GM19238 (cell line): ENCODE results near the gene VIM.

Experiments used
- DNase-seq: peaks from one replicate; pipeline ENCODE4 v3.0.0; 2011; ENCODE audit warnings: low spot score; ENCODE audit not compliant: insufficient read length

The VIM gene

DNA sequence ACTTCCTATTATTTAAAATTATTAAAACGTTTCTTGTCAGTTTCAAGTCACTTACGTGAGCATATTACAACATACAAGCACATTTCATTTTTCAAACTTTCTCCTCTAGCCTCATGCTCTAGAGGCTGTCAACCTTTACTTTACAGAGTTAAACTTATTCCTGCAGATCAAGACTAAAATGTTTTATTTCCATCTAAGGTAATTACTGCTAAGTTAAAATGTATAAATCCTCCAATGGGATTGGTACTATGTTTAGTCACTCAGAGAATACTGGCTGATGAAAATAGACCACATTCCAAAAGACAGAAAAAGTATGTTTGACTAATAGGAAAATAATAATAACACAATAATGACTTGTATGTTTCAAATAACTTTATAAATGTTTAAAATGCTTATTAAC, 18.2 kb upstream of the VIM start:
- DNase-seq: no peak

DNA sequence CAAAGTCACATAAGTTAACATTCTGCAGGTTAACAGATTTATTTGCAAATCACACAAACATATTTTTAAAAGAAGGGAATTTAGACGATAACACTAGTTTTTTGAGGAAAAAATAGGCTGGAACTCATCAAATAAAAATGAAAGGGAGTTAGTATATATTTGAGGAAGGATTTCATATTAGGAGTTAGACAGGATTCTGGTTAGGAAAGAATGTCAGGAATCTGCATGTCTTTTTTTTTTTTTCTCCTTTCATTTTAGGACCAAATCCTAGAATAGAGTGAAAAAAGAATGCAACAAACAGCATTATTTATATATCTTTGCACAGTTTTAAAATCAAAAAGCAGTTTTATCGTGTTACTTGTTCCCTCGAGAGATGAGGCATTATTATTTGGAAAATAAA, 17.7 kb upstream of the VIM start:
- no peak for DNase-seq

DNA sequence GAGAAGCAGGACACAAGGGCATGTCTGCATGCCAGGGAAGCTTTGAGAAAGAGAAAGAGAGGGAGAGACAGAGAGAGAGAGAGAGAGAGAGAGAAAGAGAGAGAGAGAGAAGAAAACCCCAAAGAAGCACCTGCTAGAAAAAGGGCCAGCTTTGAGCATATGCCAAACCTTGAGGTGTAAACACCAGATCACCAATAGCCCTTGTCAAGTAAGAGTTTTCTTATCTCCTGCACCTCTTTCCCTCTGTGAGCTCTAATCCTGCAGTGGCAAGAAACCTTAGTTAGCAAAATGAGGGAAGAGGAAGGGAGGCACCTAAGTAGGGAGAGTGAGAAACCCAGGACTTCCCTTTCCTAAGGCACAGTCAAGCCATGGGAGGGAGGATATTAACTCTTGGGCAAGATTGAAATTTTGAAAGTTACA, 15.2 kb upstream of the VIM start:
- no peak for DNase-seq

DNA sequence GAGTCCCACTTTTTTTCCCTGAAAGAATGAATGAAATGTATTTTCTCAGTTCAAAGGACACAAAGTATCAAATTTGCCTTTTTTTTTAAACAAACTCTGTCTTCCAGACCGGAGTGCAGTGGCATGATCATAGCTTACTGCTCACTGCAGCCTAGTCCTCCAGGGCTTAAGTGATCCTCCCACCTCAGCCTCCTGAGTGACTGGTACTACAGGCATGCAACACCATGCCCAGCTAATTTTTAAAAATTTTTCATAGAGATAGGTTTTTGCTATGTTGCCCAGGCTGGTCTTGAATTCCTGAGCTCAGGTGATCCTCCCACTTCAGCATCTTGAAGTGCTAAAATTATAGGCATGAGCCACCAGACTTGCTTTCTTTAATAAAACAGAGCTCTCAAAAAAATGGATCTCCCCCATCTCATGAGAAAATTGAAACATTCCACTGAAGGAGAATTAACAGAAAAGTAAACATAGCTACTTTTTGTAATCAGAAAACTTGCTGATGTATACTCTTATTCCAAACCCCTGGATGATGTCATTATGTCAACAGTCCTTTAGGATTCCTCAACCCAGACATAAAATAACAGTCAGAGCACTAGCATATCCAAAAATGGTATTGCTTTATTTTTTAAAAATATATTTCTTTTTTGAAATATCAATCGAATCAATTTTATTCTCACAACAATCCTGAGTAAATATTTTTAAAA, 14.2 kb upstream of the VIM start:
- no peak for DNase-seq

DNA sequence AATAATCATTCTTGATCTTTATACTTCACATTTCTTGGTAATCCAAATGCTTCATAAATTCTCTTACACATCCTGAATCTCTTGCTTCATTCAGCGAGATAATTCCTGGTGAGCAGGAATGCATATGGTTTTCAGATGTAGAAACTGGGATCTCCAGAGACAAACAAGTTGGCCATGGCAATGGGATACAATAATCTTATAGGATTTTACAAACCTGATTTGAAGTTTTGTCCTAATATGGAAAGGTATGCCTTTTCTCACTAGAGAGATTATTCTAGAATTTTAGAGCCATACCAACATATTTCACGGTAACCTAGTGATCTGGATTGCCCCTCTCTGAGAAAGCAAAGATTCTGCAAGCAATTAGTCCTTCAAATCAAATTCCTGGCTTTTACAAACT, 13.5 kb upstream of the VIM start:
- no peak for DNase-seq

DNA sequence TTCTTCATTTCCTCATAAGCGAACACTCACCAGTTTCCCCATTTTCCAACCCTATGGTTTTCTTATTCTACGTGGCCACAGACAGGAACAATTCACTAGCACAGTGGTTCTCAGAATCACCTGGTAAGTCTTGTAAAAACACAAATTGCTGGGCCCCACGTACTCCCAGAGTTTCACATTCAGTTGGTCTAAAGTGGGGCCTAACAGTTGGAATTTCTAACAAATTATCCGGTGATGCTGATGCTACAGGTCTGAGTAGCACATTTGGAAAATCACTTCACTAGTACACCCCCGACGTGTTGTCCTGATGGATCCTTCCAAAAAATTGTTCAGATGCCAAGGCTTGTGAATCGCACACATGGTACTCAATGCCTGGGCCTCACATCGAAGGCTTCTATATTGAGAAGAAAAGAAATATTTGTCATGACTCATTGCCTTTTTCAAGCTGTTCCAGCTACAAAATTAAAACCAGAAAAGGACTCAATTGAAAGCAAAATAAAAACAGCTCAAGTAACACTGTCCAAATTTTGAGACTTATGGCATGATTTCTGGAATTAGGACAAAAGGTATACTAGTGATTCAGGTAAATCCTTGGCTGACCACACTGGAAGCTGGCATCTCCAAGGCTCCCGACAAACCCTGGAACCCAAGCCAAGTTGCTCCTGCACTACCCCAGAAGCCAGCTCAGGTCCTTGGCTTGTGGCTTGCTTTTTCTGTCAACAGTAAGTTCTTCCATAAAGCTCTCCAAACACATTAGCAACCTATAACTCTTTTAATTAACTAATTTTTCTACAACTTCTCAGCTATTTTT, 12.9 kb upstream of the VIM start:
- DNase-seq: no peak

DNA sequence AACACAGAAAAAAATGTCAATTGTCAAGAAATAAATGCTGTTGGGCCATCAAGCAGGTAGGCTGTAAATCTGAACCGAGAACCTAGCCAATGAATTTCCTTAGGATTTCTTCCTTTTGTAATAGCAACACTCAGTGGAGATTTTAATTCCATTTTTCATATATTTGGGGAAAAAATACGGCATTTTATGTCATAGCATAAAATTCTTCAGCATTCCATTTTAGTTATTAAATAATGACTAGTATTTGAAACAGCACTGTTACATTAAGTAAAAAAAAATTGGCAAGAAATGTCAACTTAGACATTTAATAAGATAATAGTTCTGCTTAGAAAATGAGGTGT, 12.3 kb upstream of the VIM start:
- DNase-seq: no peak

DNA sequence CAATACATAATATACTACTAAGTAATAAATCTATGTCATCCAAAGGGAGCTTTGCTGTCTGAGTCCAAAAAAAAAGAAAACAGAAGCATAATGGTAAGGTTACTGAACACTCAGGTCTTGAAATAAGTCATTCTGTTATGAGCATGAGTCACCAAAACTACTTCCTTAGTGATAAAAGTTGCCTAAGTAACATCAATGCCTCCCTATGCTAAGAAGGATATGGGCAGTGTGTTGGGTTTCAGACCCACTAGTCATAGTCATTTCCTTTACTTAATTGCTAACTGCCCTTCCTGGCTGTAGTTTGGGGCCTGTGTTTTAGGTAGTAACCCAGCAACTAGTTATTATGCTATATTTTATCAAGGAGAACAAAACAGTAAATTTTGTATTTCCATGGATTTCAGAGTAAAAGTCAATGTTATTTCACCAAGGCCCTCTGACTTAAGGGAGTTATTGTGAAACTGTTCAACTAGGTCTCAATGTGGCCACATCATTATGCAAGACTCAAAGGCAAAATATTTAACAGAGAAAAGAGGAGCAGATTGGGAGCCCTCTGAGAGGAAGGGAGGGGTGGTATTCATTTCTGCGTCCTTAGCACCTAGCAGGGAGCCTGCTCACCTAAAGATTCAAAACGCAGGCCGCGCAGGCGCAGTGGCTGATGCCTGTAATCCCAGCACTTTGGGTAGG, 11.7 kb upstream of the VIM start:
- peak; percentile 21 for DNase-seq

DNA sequence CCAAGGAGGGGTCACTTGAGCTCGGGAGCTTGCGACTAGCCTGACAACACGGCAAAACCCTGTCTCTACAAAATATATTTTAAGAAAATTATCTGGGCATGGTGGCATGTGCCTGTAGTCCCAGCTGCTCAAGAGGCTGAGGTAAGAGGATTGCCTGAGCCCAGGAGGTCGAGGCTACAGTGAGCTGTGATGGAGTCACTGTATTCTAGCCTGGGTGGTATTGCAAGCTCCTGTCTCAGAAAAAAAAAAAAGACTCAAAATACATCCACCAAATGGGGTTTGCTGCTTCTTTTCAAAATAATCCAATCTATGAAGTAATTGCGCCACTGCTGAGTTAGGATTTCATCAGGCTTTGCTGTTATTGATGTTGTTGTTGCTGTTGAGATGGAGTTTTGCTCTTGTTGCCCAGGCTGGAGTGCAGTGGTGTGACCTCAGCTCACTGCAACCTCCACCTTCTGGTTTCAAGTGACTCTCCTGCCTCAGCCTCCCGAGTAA, 11.1 kb upstream of the VIM start:
- no peak for DNase-seq

DNA sequence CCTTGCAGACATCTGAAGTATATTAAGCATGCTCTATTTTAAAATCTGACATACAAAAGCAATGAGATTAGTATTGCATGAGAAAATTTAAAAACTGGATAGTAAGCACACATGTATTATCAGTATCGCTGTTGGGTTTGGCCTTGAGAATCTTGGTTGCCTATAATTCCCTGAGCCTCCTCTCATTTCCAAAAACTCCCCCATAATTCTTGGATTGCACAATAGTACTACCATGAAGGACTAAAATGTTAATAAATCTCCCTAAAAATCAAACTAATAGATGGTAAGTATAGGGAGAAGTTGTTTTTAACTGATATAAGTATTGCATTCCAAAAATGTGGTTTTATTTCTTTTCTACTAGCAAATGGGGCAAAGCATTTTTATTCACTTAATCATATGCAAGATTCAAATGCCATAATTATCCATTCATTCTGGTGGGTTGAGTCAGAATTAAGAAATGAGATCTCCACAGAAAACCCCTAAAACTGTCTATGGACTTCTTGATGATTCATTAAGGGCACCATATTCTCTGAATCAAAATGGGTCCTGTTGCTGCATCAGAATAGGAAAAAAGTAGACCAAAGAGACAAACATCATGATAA, 10.3 kb upstream of the VIM start:
- no peak for DNase-seq

DNA sequence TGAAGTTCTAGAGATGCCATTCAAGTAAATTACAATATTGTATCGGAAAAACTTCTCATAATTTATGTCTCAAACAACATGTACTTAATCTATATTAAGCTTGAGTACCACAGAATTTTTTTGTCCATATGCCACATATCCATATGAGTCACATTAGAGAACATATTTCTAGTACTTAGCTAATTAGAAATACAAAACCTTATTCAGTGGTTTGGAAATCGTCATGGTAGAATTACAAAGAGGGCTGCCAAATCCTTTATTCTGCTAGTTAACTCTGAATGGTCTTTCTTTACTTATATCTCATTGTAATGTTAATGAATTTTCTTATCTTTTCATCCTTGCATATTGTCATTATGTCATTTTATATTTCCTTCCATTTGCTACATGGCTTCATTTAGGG, 9.0 kb upstream of the VIM start:
- DNase-seq: no peak

DNA sequence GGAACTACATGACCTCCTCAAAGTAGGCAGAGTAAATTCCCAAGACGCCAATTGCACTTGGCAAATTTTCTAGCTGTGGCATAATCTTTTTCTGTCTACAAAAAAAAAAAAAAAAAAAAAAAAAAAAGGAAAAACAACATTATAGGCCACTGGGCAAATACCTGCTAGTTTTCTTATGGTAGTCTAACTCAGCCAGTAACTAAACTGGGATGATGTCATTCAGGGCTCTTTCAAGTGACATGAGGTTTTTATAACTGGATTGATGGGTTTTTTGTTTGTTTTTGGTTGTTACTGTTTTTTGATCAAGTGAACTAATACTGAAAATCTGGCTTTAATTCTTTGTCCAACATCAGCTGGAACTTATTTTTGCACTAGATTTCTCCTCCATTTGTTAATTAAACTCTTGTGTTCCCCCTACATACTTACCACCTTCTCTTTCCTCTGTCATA, 7.4 kb upstream of the VIM start:
- no peak for DNase-seq

DNA sequence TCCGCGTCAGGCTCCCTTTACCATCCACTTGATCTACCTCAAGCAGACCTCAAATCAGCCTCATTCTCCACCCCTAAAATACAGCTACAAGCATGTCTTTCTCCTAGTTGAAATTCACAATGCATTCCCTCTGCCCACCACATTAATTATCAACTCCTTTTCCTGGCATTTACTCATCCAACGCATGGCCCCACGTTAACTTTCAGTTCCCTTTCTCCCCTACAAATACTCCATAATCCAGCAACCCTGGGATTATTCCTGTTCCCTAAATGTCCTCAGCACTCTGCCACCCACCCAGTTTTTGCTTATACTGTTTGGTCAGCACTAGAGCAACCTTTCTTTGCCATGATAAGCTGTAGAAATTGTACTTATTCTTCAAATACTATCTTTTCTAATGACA, 5.7 kb upstream of the VIM start:
- DNase-seq: no peak

DNA sequence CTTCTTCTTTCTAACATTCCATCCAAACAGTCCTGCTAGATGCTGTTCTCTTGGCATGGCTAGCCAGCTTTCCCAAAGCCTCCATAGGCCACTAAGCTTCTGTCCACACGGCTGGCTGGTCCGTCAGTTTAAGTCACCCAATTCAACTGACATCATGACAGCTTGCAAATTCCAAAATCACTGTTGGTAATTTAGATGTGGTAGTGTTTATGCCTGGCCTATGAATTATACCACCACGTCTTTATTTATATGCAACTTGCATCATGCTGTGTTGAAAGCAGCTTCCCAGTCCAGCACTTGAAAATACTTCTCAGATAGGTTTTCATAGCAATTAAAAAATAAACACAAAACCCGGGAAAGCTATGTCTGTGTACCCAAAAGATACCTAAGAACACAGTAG, 2.2 kb upstream of the VIM start:
- DNase-seq: no peak

DNA sequence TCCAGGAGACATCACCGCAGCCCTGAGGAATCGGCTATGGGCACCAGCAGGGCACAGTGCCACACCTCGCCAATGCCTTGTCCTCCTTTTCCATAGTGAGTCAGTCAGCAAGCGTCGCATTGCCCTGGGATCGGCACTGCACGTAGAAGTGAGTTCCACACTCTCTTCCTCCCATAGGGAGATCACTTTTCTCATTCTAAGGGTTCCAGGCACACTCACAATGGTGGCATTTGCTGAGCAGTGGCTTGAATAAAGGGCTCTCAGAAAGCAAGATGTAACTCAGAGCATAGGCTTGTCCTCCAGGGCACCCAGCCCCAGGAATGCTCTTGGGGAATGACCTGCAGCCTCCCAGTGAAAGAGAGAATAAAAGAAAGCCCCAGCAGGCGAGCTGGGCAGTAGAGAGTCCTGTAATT, 1.1 kb upstream of the VIM start:
- DNase-seq: no peak

DNA sequence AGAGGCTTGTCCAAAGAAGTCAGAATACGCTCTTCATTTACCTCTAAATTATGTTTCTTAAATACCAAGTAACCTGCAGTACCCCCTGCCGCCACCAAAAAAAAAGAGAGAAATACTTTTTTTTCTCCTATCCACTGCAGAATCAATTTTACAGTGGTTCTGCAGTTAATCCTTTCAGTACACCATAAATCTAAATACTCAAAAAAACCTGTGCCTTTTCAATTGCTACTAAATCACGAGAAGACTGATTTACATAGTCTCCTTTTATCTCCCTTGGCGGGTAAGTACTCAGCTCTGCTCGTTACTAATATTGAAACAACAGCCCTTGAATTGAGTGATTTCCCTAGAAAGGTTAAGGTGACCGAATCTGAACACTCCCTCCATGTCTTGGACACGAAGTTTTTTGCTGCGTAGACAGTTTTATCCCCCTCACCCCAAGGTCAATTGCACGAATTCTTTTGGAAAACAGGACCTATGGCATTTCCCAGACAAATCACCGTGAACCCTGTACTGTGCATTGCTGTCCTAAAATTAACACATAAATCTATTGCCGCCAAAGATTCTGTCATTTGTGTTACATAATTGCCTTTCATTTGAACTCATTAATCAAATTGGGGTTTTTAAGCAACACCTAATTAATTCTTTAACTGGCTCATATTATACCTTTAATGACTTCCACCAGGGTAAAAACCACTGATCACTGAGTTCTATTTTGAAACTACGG, 512 bp upstream of the VIM start:
- DNase-seq: no peak

DNA sequence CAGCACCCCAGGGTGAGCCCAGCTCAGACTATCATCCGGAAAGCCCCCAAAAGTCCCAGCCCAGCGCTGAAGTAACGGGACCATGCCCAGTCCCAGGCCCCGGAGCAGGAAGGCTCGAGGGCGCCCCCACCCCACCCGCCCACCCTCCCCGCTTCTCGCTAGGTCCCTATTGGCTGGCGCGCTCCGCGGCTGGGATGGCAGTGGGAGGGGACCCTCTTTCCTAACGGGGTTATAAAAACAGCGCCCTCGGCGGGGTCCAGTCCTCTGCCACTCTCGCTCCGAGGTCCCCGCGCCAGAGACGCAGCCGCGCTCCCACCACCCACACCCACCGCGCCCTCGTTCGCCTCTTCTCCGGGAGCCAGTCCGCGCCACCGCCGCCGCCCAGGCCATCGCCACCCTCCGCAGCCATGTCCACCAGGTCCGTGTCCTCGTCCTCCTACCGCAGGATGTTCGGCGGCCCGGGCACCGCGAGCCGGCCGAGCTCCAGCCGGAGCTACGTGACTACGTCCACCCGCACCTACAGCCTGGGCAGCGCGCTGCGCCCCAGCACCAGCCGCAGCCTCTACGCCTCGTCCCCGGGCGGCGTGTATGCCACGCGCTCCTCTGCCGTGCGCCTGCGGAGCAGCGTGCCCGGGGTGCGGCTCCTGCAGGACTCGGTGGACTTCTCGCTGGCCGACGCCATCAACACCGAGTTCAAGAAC, 1.1 kb downstream of the VIM start:
- no peak for DNase-seq

DNA sequence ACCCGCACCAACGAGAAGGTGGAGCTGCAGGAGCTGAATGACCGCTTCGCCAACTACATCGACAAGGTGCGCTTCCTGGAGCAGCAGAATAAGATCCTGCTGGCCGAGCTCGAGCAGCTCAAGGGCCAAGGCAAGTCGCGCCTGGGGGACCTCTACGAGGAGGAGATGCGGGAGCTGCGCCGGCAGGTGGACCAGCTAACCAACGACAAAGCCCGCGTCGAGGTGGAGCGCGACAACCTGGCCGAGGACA, 1.6 kb downstream of the VIM start:
- DNase-seq: no peak

DNA sequence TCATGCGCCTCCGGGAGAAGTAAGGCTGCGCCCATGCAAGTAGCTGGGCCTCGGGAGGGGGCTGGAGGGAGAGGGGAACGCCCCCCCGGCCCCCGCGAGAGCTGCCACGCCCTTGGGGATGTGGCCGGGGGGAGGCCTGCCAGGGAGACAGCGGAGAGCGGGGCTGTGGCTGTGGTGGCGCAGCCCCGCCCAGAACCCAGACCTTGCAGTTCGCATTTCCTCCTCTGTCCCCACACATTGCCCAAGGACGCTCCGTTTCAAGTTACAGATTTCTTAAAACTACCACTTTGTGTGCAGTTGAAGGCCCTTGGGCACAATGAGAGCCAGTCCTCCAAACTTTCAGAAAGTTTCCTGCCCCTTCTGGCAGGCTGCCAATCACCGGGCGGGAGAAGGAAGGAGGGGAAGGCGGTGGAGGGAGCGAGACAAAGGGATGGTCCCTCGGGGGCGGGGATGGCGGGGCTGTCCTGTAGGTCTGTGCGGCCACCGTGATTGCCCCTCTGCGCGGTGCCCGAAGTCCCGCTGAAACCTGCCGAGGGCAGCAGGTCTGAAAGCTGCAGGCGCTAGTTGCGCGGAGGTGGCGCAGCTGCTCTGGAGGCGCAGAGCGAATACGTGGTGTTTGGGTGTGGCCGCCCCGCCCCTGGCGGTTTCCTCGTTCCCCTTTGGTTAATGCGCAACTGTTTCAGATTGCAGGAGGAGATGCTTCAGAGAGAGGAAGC, 2.1 kb downstream of the VIM start:
- no peak for DNase-seq

DNA sequence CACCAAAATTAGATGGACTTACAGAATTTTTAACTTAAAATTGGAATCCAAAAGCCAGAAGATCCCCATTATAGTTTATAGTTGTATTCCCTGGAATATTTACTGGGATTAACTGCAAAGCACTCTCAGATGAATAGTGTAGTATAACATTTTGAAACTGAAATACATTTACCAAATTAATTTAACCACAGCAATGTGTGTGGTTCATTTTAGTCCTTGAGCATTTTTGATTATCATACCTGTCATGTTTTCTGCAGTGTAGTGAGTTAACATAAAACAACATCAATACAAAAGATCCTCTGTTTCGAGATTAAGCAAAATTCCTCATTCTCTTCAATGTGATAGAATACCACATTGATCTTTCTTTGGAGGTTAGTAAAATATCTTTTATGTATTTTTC, 3.7 kb downstream of the VIM start:
- DNase-seq: no peak
